Endothelial cell of umbilical vein (primary cell): ENCODE measurements around the gene RNASE9. TPM values are rescaled to one million over a fixed set of nuclear protein-coding genes. Genes with fewer than 3 reads are reported as not detected.

Experiments
- BruUV-seq: library from RNA; stranded (reverse); fragments of 400-500 nt; replicated peaks from 2 replicates; lab custom pipeline; 2021; lab: Mats Ljungman, UMichigan
- CTCF ChIA-PET: fragments of 300-600, 350-600 bp; sonication (Branson Sonifier 250); formaldehyde crosslinking; loops from one replicate; lab custom pipeline; 2021; ENCODE audit warnings: antibody characterized with exemption, inconsistent platforms; lab: Charles Lee
- POLR2A ChIA-PET: fragments of 300-600, 350-600 bp; sonication (Branson Sonifier 250); formaldehyde crosslinking; loops from one replicate; lab custom pipeline; 2021; ENCODE audit warnings: antibody characterized with exemption, inconsistent platforms; lab: Charles Lee
- DNase-seq: peaks from one replicate; pipeline ENCODE4 v3.0.0-alpha.2; 2011; ENCODE audit warnings: low read depth, low spot score
- FAIRE-seq: peaks from 2 replicates; lab custom pipeline; 2011; peaks lifted over from hg19 to GRCh38; lab: Jason Lieb, UNC
- H2AFZ ChIP-seq: 2 replicates; pipeline ENCODE4 v1.6.0; 2012; ENCODE audit warnings: low read depth, low read length, control low read depth, inconsistent platforms
- H3K27ac ChIP-seq: 2 replicates; pipeline ENCODE4 v1.5.1; 2011; ENCODE audit warnings: low read depth, mild to moderate bottlenecking, control low read depth, low read length, moderate library complexity; ENCODE audit not compliant: insufficient read depth
- H3K27me3 ChIP-seq, 2 experiments: 2 replicates each; pipeline versions ENCODE4 v1.6.0 to v1.6.1; 2011; ENCODE audit warnings: low read length in 2 of 2, mixed read lengths in 1 of 2; ENCODE audit not compliant: control insufficient read depth in 2 of 2, insufficient read depth in 2 of 2
- H3K36me3 ChIP-seq, 2 experiments: 2 replicates in 1 of 2; 3 replicates in 1 of 2; pipeline ENCODE4 v1.5.1; 2011; ENCODE audit warnings: low read length in 2 of 2, mild to moderate bottlenecking in 1 of 2, moderate library complexity in 1 of 2; ENCODE audit not compliant: control insufficient read depth in 2 of 2, insufficient read depth in 2 of 2; ENCODE audit errors: extremely low read depth in 1 of 2
- H3K4me1 ChIP-seq: 3 replicates; pipeline ENCODE4 v1.5.1; 2011; ENCODE audit warnings: mild to moderate bottlenecking, low read length; ENCODE audit not compliant: control insufficient read depth, insufficient read depth; ENCODE audit errors: extremely low read depth
- H3K4me2 ChIP-seq: 2 replicates; pipeline ENCODE4 v1.6.1; 2011; ENCODE audit warnings: low read length, control low read depth, mixed read lengths; ENCODE audit not compliant: insufficient read depth
- H3K4me3 ChIP-seq, 3 experiments: fragments of 200-600 bp in 1 of 3; sonication (generic), shearing (Covaris generic) in 1 of 3; replicated peaks in 1 of 3; 2 replicates each; pipeline ENCODE4 v1.5.1; 2011 to 2016; ENCODE audit warnings: control low read depth in 3 of 3, low read length in 3 of 3, mild to moderate bottlenecking in 2 of 3, inconsistent platforms in 1 of 3, low read depth in 1 of 3, moderate library complexity in 1 of 3; ENCODE audit not compliant: insufficient read depth in 1 of 3
- H3K79me2 ChIP-seq: 2 replicates; pipeline ENCODE4 v1.6.0; 2012; ENCODE audit warnings: low read length, inconsistent platforms; ENCODE audit not compliant: control insufficient read depth, insufficient read depth
- H3K9ac ChIP-seq: replicated peaks from 2 replicates; pipeline ENCODE3; 2011; ENCODE audit warnings: low read length, control low read depth; ENCODE audit not compliant: insufficient read depth; ENCODE audit errors: extremely low read depth
- H3K9me1 ChIP-seq: replicated peaks from 3 replicates; pipeline ENCODE4 v1.6.0; 2011; ENCODE audit warnings: mild to moderate bottlenecking, low read length; ENCODE audit not compliant: control insufficient read depth, insufficient read depth; ENCODE audit errors: extremely low read depth
- H3K9me3 ChIP-seq: replicated peaks from 2 replicates; pipeline ENCODE4 v1.5.1; 2012; ENCODE audit warnings: low read length, inconsistent platforms; ENCODE audit not compliant: control insufficient read depth, insufficient read depth
- H4K20me1 ChIP-seq: replicated peaks from 2 replicates; pipeline ENCODE3; 2011; ENCODE audit warnings: mild to moderate bottlenecking, low read length; ENCODE audit not compliant: control insufficient read depth, insufficient read depth; ENCODE audit errors: extremely low read depth
- EZH2 ChIP-seq: IDR thresholded peaks from 2 replicates; pipeline ENCODE4 v1.6.1; 2012; ENCODE audit warnings: borderline replicate concordance, low read depth, mild to moderate bottlenecking, moderate library complexity, low read length, inconsistent platforms; ENCODE audit not compliant: severe bottlenecking
- FOS ChIP-seq: IDR thresholded peaks from 2 replicates; pipeline ENCODE4 v1.6.1; 2011; ENCODE audit warnings: mild to moderate bottlenecking, low read length, moderate library complexity, borderline replicate concordance; ENCODE audit not compliant: insufficient read depth
- GATA2 ChIP-seq: IDR thresholded peaks from 2 replicates; pipeline ENCODE4 v1.7.0; 2011; ENCODE audit warnings: low read depth, mild to moderate bottlenecking, moderate library complexity, mixed read lengths, low read length; ENCODE audit not compliant: insufficient read length, insufficient read depth
- MAX ChIP-seq: IDR thresholded peaks from 2 replicates; pipeline ENCODE4 v1.6.1; 2011; ENCODE audit not compliant: insufficient read depth, insufficient read length
- MYC ChIP-seq: IDR thresholded peaks from one replicate; pipeline ENCODE4 v1.6.1; 2011; ENCODE audit warnings: mild to moderate bottlenecking, low read depth, low read length
- POLR2A ChIP-seq: IDR thresholded peaks from 2 replicates; pipeline ENCODE4 v1.6.1; 2012; ENCODE audit warnings: low read depth, mild to moderate bottlenecking, control low read depth, low read length
- POLR2AphosphoS5 ChIP-seq: IDR thresholded peaks from 2 replicates; pipeline ENCODE4 v1.6.1; 2012; ENCODE audit warnings: low read depth, mild to moderate bottlenecking, control low read depth, low read length, moderate library complexity; ENCODE audit not compliant: insufficient read depth
- dilution Hi-C: fragments of 300-500 bp; cut with MboI; formaldehyde crosslinking; loops from one replicate; pipeline ENCODE4 v1.15.0; 2019; ENCODE audit warnings: low sequenced_read_pairs; ENCODE audit not compliant: extremely low pct_ligation_motif_present
- intact Hi-C: fragments of 100-400 bp; cut with micrococcal nuclease; formaldehyde crosslinking; loops from one replicate; pipeline ENCODE4 v1.10.0; 2022
- polyA plus RNA-seq, 4 experiments: library from polyadenylated mRNA; depleted of rRNA in 3 of 4; stranded (reverse) in 3 of 4; unstranded in 1 of 4; fragments of >200 nt; gene quantifications; 2 replicates each; pipeline versions ENCODE4 v1.2.1 to v1.2.3, GENCODE V29; 2011 to 2012; ENCODE audit warnings: missing spikeins in 1 of 4
- total RNA-seq: library from RNA; stranded (reverse); gene quantifications from 2 replicates; pipeline ENCODE4 v1.2.3, GENCODE V29; 2021
- TF ChIP-seq, protein P1 (sequence below), 2 donors: IDR thresholded peaks; 1 replicate in 1 of 2; 2 replicates in 1 of 2; pipeline ENCODE4 v1.5.1; 2011; ENCODE audit warnings: low read length in 2 of 2, mild to moderate bottlenecking in 2 of 2, moderate library complexity in 2 of 2, control low read depth in 1 of 2, inconsistent platforms in 1 of 2, low read depth in 1 of 2; ENCODE audit not compliant: insufficient read depth in 1 of 2; ENCODE audit errors: extremely low read depth in 1 of 2

RNASE9 gene
- total and polyA plus RNA-seq, 2 donors (not counting 3 experiments of a cell fraction or from before 2014, with no cell fraction given) = not detected

- no peaks in the 10 kb centered on the region for H3K79me2 ChIP-seq
- H3K9ac ChIP-seq = no peak overlapping the region
- ChIA-PET CTCF (no interaction called here), POLR2A (no interaction called here)
- BruUV-seq = no TSS peak
- DNase-seq (no peak), FAIRE-seq (no peak)
- no peak overlapping the region for H3K4me3 ChIP-seq
- H2AFZ ChIP-seq = no peak overlapping the region
- no peaks in the 10 kb centered on the region for H3K36me3 ChIP-seq
- no peak overlapping the region for H3K4me2 ChIP-seq
- no peaks in the 10 kb centered on the region for H3K9me1 ChIP-seq
- intact Hi-C loops (no loop called here), dilution Hi-C loops (no loop called here)
- TF ChIP-seq GATA2 (no peak), MYC (no peak), POLR2A (no peak), FOS (no peak)
- TF ChIP-seq, protein P1, sequence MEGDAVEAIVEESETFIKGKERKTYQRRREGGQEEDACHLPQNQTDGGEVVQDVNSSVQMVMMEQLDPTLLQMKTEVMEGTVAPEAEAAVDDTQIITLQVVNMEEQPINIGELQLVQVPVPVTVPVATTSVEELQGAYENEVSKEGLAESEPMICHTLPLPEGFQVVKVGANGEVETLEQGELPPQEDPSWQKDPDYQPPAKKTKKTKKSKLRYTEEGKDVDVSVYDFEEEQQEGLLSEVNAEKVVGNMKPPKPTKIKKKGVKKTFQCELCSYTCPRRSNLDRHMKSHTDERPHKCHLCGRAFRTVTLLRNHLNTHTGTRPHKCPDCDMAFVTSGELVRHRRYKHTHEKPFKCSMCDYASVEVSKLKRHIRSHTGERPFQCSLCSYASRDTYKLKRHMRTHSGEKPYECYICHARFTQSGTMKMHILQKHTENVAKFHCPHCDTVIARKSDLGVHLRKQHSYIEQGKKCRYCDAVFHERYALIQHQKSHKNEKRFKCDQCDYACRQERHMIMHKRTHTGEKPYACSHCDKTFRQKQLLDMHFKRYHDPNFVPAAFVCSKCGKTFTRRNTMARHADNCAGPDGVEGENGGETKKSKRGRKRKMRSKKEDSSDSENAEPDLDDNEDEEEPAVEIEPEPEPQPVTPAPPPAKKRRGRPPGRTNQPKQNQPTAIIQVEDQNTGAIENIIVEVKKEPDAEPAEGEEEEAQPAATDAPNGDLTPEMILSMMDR (IDR thresholded peaks at IDR 0.05; ENCODE audit: extremely low read depth in 1 of 2, insufficient read depth in 1 of 2, low read depth in 1 of 2, low read length in 2 of 2) = no peak
- H3K9me3 ChIP-seq = no peaks in the 10 kb centered on the region
- no peaks in the 10 kb centered on the region for H3K4me1 ChIP-seq
- H3K27ac ChIP-seq = no peak overlapping the region
- peaks cover 5 to 20% of the 10 kb centered on the region in 2 experiments for H3K27me3 ChIP-seq
- H4K20me1 ChIP-seq = no peaks in the 10 kb centered on the region
These were observed 36.8 kb downstream of the RNASE9 start for GRCh38 chr14:20524027-20524426.

DNA sequence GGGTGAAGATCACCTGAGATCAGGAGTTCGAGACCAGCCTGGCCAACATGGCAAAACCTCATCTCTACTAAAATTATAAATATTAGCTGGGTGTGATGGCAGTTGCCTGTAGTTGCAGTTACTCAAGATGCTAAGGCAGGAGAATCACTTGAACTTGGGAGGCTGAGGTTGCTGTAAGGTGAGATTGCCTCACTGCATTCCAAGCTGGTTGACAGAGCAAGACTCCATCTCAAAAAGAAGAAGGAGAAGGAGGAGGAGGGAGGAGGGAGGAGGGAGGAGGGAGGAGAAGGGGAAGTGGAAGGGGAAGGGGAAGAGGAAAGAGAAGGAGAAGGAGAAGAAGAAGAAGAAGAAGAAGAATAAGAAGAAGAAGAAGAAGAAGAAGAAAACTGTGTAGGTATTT lies 38.5 kb downstream of the RNASE9 start:
- H3K9me1 ChIP-seq = no peaks in the 10 kb centered on the region
- peaks cover 4 to 14% of the 10 kb centered on the region in 2 experiments for H3K27me3 ChIP-seq
- DNase-seq (no peak), FAIRE-seq (no peak)
- H3K36me3 ChIP-seq = no peaks in the 10 kb centered on the region
- H3K27ac ChIP-seq = no peak overlapping the region
- no peak overlapping the region for H3K4me3 ChIP-seq
- intact Hi-C loops = no loop called here
- no peaks in the 10 kb centered on the region for H3K79me2 ChIP-seq
- no peak overlapping the region for H3K9ac ChIP-seq
- ChIA-PET POLR2A (no interaction called here), CTCF (interaction anchor here (1.1 kb wide), 1 partner anchor 10 kb away, joined by 3 read pairs; no protein-coding TSS in a partner anchor)
- H4K20me1 ChIP-seq = no peaks in the 10 kb centered on the region
- H3K4me2 ChIP-seq = no peak overlapping the region
- no TSS peak for BruUV-seq
- H3K4me1 ChIP-seq = peaks cover 5% of the 10 kb centered on the region
- dilution Hi-C loops = no loop called here
- no peak for TF ChIP-seq FOS
- TF ChIP-seq POLR2AphosphoS5 = no peak
- TF ChIP-seq EZH2 = no peak
- no peak for TF ChIP-seq MAX
- no peaks in the 10 kb centered on the region for H3K9me3 ChIP-seq
- H2AFZ ChIP-seq = no peak overlapping the region
